GM20000 (cell line): ENCODE data around the gene MYCBPAP.

ENCODE experiments used
- DNase-seq: peaks from one replicate; pipeline ENCODE4 v3.0.0; 2012; ENCODE audit warnings: low spot score
- CTCF ChIP-seq: IDR thresholded peaks from 2 replicates; pipeline ENCODE4 v1.5.1; 2012; ENCODE audit warnings: mild to moderate bottlenecking, control low read depth; ENCODE audit errors: extremely low read depth, missing control alignments

The MYCBPAP gene

GRCh38 chr17:50482516-50482915 is 25.7 kb upstream of the MYCBPAP start:
- DNase-seq, result peak; percentile 82
- TF ChIP-seq CTCF, result peak; percentile 98

GRCh38 chr17:50483266-50483665 is 25.0 kb upstream of the MYCBPAP start:
- no peak for DNase-seq
- no peak for TF ChIP-seq CTCF

- TF ChIP-seq CTCF, result no peak
- no peak for DNase-seq
These were observed 23.7 kb upstream of the MYCBPAP start for GRCh38 chr17:50484386-50485155.

- TF ChIP-seq CTCF, result no peak
- DNase-seq, result no peak
These were observed 20.8 kb upstream of the MYCBPAP start for GRCh38 chr17:50487213-50488096.

- no peak for TF ChIP-seq CTCF
- DNase-seq, result no peak
These were observed 19.4 kb upstream of the MYCBPAP start for GRCh38 chr17:50488880-50489279.

- no peak for TF ChIP-seq CTCF
- no peak for DNase-seq
These were observed 16.7 kb upstream of the MYCBPAP start for GRCh38 chr17:50491505-50491904.

- DNase-seq, result no peak
- no peak for TF ChIP-seq CTCF
These were observed 16.0 kb upstream of the MYCBPAP start for GRCh38 chr17:50492214-50492613.
